H7 (cell line): Measurements from ENCODE around the gene TMEM131L. TPM values are rescaled to one million over a fixed set of nuclear protein-coding genes. Genes with fewer than 3 reads are reported as not detected.

Source experiments
- DNase-seq: peaks from one replicate; pipeline ENCODE4 v3.0.0; 2012
- H3K27me3 ChIP-seq: 2 replicates; pipeline ENCODE4 v1.6.0; 2011; ENCODE audit warnings: mild to moderate bottlenecking, low read length; ENCODE audit not compliant: control insufficient read depth, insufficient read depth
- H3K36me3 ChIP-seq: replicated peaks from 2 replicates; pipeline ENCODE4 v1.5.1; 2011; ENCODE audit warnings: low read length; ENCODE audit not compliant: control insufficient read depth, insufficient read depth
- H3K4me3 ChIP-seq: 2 replicates; pipeline ENCODE4 v1.5.1; 2011; ENCODE audit warnings: low read depth, mild to moderate bottlenecking, control low read depth, low read length, moderate library complexity; ENCODE audit not compliant: insufficient read depth
- total RNA-seq: library from RNA; depleted of rRNA; stranded (reverse); fragments of >200 nt; shearing (Covaris generic); gene quantifications from 2 replicates; pipeline ENCODE4 v1.2.3, GENCODE V29; 2014

The TMEM131L gene
- total RNA-seq, 1 experiment from 2014 or later: 19.6 TPM

DNA sequence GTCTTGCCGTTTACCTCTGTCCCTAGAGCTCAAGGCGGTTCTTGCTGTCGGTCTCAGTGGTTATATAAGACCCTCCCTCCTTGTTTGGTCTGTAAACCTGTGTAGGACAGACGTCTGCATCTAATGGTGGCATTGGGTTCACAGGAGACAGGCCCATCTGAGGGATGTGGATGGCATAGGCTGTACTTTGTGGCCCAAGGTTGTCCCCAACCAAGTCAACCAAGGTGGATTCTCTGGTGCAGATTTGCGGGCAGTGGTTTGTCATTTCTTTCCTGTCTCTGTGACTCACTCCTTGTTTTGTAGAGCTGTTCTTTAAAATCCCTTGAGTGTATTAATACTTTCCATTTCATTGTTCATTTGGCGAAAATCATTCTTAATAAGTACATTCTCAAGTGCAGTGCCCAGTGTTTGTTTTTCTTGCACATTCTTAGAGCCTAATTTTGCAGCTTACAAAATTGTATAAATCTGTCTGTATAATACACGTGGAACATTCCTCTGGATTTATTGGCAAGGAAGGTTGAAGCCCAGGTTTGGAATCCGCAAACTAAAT, 149.9 kb downstream of the TMEM131L start:
- no peaks in the 10 kb centered on the region for H3K27me3 ChIP-seq
- DNase-seq: no peak
- no peak overlapping the region for H3K4me3 ChIP-seq
- H3K36me3 ChIP-seq: peaks cover 1% of the 10 kb centered on the region

DNA sequence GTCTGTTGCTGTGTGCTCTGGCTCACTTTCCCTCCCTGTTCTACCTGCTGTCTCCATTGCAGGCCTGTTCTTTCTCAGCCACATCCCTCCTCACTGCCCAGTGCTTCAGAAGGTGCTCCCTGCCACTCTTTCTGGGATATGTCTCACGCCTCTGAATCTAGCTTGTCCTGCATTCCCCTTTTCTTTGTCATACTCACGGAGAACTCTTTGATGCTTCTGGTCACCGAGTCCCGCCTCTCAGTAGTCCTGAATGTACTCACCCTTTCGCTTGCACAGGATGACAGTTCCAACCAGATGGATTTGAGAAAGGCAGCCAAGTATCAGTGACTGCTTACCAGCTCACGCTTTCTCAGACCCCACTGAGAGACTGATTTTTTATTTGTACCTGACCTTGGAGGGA, 152.7 kb downstream of the TMEM131L start:
- H3K4me3 ChIP-seq: no peak overlapping the region
- H3K27me3 ChIP-seq: no peaks in the 10 kb centered on the region
- DNase-seq: no peak
- peaks cover 6% of the 10 kb centered on the region for H3K36me3 ChIP-seq

DNA sequence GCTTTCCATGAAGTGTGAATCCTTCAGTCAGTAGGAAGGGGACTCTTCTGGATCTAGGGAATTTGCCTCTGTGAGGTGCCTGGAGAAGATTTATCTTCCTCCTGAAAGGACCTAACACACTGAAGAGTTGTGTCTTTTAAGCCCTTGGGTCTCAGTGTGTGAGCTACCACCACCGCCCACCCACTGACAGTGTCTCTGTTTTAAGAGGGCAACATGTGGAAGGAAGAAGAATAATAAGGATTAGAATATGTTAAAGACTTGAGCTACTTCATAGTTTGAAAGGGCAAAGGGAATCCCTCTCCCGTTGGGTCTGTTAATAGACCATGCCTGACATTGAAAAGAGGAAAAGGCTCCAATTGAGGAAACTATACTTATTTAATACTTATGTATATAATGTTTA, 153.7 kb downstream of the TMEM131L start:
- peak; percentile 58 for DNase-seq
- Histone ChIP-seq H3K36me3 (peaks cover 10% of the 10 kb centered on the region), H3K27me3 (no peaks in the 10 kb centered on the region), H3K4me3 (no peak overlapping the region)

DNA sequence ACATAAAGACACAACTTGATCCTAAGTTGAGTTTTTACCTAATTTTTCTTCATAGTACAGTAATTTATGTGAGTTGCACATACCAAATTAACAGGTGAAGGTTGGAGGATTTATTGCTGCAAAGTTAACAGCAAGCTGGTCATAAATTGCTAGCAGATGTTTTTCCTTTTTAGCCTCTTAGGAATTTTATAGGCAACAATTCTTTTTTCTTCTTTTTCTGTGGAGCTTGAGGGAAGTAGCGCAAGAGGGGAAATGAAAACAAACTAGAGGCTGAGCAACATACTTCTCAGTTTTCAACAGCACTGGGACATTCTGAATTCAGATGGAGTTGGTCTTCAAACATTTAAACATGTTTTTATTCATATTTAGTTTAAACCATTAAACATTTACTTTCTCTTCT, 154.2 kb downstream of the TMEM131L start:
- Histone ChIP-seq H3K36me3 (peaks cover 10% of the 10 kb centered on the region), H3K4me3 (no peak overlapping the region), H3K27me3 (no peaks in the 10 kb centered on the region)
- no peak for DNase-seq

DNA sequence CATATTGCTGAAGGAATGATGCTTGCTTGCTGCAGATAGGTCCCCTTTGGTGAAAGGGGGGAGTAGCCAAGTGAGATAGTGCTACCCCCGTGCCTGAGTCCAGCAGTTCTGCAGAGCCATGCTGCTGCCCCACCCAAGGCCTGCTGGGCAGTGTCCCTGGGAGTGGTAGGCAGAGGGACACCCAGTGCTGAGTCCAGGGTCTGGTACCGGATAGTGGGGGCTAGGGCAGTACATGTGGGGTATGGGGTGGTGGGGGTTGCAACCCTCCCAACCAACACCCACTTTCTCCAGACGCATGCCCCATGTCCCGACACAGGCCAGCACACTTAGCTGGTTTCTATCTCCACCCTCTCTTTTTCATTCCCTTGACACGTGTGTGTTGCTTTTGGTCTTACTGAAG, 155.9 kb downstream of the TMEM131L start:
- DNase-seq: no peak
- Histone ChIP-seq H3K27me3 (no peaks in the 10 kb centered on the region), H3K36me3 (peaks cover 12% of the 10 kb centered on the region), H3K4me3 (no peak overlapping the region)

DNA sequence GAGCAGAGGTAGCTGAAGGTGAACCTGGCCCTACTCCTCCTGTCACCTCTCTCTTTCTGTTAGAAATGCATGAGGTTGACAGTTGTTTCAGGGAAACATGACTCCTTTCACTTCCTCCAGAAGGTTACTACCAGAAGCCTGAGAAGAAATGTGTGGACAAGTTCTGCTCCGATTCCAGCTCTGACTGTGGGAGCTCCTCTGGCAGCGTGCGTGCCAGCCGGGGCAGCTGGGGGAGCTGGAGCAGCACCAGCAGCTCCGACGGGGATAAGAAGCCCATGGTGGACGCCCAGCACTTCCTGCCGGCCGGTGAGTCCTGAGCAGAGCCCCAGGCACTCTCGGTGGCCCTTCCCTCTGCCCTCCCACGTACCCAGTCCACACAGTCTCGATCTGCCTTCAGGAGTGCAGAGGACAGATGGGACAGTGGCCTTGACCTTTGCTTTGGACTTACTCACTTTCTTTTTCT, 156.6 kb downstream of the TMEM131L start:
- no peak for DNase-seq
- Histone ChIP-seq H3K4me3 (no peak overlapping the region), H3K27me3 (no peaks in the 10 kb centered on the region), H3K36me3 (peaks cover 12% of the 10 kb centered on the region)

DNA sequence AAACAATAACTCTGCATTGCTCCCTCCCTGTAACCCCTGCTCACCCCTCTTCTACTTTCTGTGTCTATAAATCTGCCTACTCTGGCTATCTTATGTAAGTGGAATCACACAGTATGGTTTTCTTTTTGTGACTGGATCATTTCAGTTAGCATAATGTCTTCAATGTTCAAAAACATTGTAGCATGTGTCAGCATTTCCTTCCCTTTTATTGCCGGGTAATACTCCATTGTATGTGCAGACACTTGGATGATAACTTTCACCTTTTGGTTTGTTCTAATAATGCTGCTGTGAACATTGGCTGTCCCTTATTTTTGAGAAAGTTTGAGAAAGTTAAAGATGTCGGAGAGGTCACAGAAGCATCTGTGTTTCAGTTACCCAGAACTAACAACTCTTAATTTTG, 157.3 kb downstream of the TMEM131L start:
- no peak for DNase-seq
- no peaks in the 10 kb centered on the region for H3K27me3 ChIP-seq
- H3K36me3 ChIP-seq: peaks cover 13% of the 10 kb centered on the region
- H3K4me3 ChIP-seq: no peak overlapping the region

DNA sequence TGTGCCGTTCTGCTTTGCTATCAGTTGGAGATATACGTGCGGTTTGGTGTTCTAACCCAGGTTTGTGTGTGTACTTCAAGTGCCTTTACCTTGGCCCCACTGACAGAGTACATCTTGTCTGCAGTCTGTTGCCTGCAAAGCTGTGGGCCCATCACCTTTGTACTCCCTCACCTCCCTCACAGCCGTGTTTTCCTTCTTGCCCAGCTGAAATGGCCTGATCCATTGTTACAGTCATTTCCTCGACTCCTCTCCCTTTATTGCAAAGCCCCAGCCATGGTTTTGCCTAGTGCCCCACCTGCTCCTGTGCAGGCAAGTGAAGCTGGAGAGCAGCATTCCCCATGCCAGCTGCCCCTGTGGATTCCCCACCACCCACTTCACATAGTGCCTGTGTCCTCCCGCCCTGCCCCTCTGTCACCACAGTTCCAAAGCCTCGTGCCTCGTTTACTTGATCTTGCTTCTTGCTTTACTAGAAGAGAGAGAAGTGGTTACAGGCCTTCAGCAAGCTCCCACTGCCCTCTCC, 162.7 kb downstream of the TMEM131L start:
- Histone ChIP-seq H3K4me3 (no peak overlapping the region), H3K36me3 (peaks cover 20% of the 10 kb centered on the region), H3K27me3 (no peaks in the 10 kb centered on the region)
- no peak for DNase-seq

DNA sequence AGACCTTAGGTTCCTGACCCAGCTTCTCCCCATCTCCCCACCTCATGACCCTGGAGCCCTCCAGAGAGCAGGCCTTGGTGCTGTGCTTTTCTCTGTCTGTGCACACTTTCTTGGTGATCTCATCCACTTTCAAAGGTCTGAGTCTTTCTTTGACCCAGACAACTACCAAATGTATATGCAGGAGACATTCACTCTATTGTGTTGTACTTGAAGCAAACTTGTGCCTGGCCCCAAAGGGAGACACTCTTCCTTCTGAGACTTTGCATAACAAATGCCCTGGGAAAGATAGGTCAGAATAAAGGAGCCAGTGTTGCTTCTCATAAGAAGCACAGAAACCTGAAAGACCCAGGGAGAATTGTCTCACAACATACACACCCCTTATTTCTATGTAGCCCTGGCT, 163.6 kb downstream of the TMEM131L start:
- no peak for DNase-seq
- Histone ChIP-seq H3K36me3 (peaks cover 21% of the 10 kb centered on the region), H3K27me3 (no peaks in the 10 kb centered on the region), H3K4me3 (no peak overlapping the region)

DNA sequence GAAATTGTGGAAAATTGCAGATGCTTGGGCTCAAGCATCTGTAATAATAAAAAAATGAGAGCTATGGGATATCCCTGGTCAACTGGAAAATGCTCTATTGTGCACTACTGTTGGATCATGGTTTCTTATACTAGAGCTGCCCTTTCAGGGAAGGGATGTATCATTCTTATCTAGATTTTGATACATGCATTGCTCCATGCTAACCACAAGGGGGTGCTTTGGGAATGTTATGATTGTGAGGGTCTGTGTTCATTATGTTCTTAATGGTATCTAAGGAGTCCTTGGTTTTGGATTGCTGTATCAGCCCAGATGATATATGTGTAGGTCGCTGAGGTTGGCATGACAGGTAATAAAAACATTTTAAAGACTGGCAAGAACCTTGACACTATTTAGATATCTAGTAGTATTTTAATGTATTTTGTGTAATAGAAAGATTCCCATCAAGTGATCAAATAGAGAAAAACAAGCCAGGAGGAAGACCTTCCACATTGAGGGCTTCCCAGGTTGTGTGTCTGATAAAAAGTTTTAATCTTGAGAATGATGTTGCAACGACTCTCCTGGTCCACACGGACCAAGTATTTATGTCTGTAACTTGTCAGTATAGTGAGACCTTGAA, 168.7 kb downstream of the TMEM131L start:
- peak; percentile 51 for DNase-seq
- no peak overlapping the region for H3K4me3 ChIP-seq
- no peaks in the 10 kb centered on the region for H3K27me3 ChIP-seq

DNA sequence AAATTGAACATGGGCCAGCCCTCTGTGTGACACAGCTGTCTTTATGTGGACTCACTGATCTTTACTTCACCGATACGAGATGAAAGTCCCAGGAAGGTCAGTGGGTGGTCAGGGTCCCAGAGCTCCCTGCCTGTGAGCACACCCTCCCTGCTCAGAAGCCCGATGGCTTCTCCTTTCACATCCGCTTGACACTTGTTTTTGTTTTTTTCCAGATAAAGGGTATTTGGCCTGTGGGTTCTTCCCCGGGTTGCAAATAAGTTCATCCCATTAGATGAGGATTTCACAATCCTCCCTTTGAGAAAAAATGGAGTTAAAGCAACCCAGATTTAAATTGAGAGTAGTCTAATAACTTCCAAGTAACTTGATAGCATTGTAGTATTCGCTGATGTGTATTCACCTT, 169.7 kb downstream of the TMEM131L start:
- Histone ChIP-seq H3K36me3 (peaks cover 8% of the 10 kb centered on the region), H3K4me3 (no peak overlapping the region), H3K27me3 (no peaks in the 10 kb centered on the region)
- no peak for DNase-seq

More for the DNA sequence above, 168.7 kb downstream of the TMEM131L start:
- H3K36me3 ChIP-seq: peaks cover 18% of the 10 kb centered on the region

DNA sequence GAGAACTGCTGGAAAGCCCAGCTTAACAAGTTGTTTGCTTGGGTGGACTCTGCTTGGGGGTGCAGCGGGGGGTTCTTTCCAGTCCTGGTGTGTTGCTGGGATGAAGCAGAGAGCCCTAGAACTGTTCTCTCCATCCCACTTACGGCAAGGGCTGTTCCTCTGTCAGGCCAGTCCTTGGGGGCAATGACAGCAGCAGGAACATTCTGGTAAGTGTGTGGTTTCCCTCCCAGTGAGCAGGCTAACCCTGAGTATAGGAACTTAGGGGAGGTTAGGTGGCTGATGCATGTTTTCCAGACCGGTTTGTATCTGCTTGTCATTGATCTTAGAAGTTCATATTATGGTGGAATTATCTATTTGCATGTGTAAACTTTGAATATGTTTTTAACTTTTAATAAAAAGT, 171.0 kb downstream of the TMEM131L start:
- Histone ChIP-seq H3K4me3 (no peak overlapping the region), H3K36me3 (peaks cover 6% of the 10 kb centered on the region), H3K27me3 (no peaks in the 10 kb centered on the region)
- DNase-seq: no peak

DNA sequence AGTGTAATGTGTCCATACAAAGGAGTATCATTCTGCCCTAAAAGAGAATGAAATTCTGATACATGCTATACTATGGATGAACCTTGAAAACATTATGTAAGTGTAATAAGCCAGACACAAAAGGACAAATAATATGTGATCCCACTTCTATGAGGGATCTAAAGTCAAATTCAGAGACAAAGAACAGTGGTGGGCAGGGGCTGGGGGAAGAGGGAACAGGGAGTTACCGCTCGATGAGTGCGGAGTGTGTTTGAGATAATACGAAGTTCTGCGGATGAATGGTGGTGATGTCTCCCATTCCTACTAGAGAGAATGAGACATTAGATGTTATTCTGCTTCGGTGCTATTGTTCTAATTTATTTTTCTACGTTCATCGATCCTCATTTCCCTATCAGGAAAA, 171.9 kb downstream of the TMEM131L start:
- Histone ChIP-seq H3K4me3 (no peak overlapping the region), H3K27me3 (no peaks in the 10 kb centered on the region), H3K36me3 (peaks cover 6% of the 10 kb centered on the region)
- no peak for DNase-seq

DNA sequence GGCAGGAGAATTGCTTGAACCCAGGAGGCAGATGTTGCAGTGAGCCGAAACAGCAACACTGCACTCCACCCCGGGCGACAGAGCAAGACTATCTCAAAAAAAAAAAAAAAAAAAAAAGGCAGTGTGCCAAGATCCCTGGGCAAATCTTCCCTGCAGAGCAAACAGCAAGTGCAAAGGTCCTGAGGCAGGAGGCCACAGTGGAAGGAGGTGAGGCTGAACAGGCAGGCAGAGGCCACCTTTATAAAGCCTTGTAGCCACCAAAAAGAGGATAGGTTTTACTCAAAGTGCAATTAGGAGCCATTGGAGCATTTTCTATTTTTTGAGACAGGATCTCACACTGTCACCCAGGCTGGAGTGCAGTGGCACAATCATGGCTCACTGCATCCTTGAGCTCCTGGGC, 172.8 kb downstream of the TMEM131L start:
- Histone ChIP-seq H3K36me3 (peaks cover 6% of the 10 kb centered on the region), H3K4me3 (no peak overlapping the region), H3K27me3 (no peaks in the 10 kb centered on the region)
- DNase-seq: no peak
